A549 (cell line): ENCODE data around the gene SMAD6.

Experiments used
- CTCF ChIP-seq: fragments of >200 bp; sonication (Bioruptor Twin); formaldehyde crosslinking; IDR thresholded peaks from 3 replicates; pipeline ENCODE4 v1.5.1; 2016
- EP300 ChIP-seq, 2 experiments: fragments of >200 bp; sonication (Bioruptor Twin); formaldehyde crosslinking; IDR thresholded peaks; 2 replicates in 1 of 2; 3 replicates in 1 of 2; pipeline ENCODE4 v1.6.1; 2016 to 2017
- TP53 ChIP-seq: fragments of 250-450 bp; sonication (Bioruptor Pico); IDR thresholded peaks from 2 replicates; pipeline ENCODE4 v1.5.0; 2021; ENCODE audit warnings: mild to moderate bottlenecking, moderate library complexity

GRCh38 chr15:66777596-66778313 lies 75.7 kb downstream of the SMAD6 start:
- TF ChIP-seq CTCF (no peak), TP53 (CRISPR knock-in tag) (no peak), EP300 (IDR thresholded peaks at IDR 0.05) (no peak)
